ENCODE results near the gene SULT1B1. TPM values are rescaled to one million over a fixed set of nuclear protein-coding genes. Genes with fewer than 3 reads are reported as not detected.
"Not testable (repeated sequence)": the region's sequence is repeated elsewhere in the genome, so short reads cannot be mapped to it uniquely, and the experiment has no call there.

Gene SULT1B1
- total RNA-seq = 100 to 1,000 TPM; 294 to 331 TPM
- long read RNA-seq, full-length matches to known transcripts = 7 of 67 reads
- long read RNA-seq, partial matches to known transcripts = 1 of 67 reads
- long read RNA-seq, other reads (novel, unspliced or antisense) = 59 of 67 reads

DNA sequence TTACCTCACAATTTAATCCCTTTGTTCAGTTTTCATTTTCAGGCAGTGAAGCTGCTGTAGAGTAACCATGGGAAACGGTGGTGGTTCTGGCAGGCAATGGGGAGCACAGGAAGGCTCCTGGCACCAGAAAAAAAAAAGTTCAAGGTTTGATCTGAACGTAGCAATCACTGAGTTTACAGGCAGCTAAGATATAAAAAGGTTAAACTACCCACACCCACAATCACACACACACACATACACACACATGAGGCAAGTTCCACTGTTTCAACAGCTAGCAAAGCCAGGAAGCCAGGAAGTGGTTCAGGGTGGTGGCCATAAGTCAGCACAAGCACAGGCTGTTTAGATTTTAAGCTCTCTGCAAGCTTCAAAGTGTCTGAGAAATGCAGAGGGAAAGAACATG lies at the start of gene SULT1B1:
TSS of gene SULT1B1 (minus strand) at position 166 of the 400 bp plus-strand sequence. CDS start 5,403 bp downstream, outside the sequence.
- ATAC-seq (peak; percentile 87), DNase-seq (peak; percentile 61 to 79)
- intact Hi-C loops (cut with DNase I, micrococcal nuclease) = no loop called here

GRCh38 chr4:69800599-69800998 lies 40.2 kb upstream of the SULT1B1 start:
- no peak for DNase-seq
- intact Hi-C loops (cut with DNase I, micrococcal nuclease) = no loop called here
- no peak for ATAC-seq

- DNase-seq (no peak), ATAC-seq (no peak)
- intact Hi-C loops (cut with DNase I, micrococcal nuclease) = no loop called here
These were observed 38.9 kb upstream of the SULT1B1 start for GRCh38 chr4:69799337-69799736.

DNA sequence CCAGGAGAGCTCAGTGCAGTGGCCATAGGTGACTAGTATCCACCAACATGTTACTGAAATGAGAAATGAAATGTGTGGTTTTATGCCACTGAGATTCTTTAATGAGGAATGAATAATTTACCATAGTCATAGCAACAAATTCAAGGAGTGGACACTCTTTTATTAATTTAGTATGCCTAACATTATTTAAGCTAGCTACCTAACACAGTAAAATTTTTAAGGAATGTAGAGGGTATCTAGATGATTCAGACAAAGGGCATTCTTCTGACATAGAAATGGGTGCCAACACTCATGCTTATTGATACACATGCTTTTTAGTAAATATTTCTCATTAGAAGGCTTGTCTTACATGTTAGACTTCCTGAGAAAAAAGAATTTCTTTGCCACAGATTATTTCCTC lies 33.3 kb upstream of the SULT1B1 start:
- DNase-seq (no peak), ATAC-seq (no peak)
- intact Hi-C loops (cut with DNase I, micrococcal nuclease) = no loop called here

GRCh38 chr4:69787879-69788278 lies 27.5 kb upstream of the SULT1B1 start:
- intact Hi-C loops (cut with DNase I, micrococcal nuclease) = no loop called here
- no peak for DNase-seq
- ATAC-seq = no peak

GRCh38 chr4:69786547-69786946 lies 26.1 kb upstream of the SULT1B1 start:
- intact Hi-C loops (cut with DNase I, micrococcal nuclease) = no loop called here

DNA sequence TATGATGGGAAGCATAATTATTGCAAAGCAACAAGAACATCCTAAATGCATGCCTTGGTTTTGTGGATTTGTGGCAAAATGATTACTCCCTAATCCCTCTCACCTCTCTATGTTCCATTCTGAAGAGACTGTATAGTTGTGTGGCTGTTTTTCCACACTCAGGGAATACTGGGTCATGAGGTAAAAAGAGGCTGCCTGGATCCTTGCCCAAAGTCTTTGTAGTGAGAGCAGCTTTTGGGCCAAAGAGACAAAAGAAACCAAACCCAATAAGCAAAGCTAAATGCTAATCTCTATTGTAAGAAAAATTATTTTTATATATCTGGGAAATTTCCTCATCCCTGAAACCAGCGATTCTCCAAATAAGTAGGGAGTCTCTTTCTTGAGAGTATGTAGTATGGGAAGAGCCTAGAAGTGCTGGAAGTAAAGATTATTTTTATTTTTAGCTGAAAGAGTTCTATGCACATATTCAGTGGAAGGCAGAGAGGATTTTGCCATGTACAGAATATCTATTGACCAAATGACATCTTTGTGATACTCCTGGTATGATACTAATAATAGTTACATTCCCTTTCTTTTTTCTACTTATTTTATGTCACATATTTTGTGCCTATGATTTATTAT lies 24.9 kb upstream of the SULT1B1 start:
- ATAC-seq = no peak
- intact Hi-C loops (cut with DNase I, micrococcal nuclease) = no loop called here

More at GRCh38 chr4:69786547-69786946, 26.1 kb upstream of the SULT1B1 start:
- ATAC-seq = no peak
- DNase-seq = no peak

GRCh38 chr4:69782651-69783310 lies 22.4 kb upstream of the SULT1B1 start:
- no peak for ATAC-seq
- no peak for DNase-seq
- intact Hi-C loops (cut with DNase I, micrococcal nuclease) = no loop called here

More for the DNA sequence above, 24.9 kb upstream of the SULT1B1 start:
- DNase-seq = no peak

- ATAC-seq = no peak
- DNase-seq = no peak
- intact Hi-C loops (cut with DNase I, micrococcal nuclease) = no loop called here
These were observed 21.3 kb upstream of the SULT1B1 start for GRCh38 chr4:69781458-69782418.

DNA sequence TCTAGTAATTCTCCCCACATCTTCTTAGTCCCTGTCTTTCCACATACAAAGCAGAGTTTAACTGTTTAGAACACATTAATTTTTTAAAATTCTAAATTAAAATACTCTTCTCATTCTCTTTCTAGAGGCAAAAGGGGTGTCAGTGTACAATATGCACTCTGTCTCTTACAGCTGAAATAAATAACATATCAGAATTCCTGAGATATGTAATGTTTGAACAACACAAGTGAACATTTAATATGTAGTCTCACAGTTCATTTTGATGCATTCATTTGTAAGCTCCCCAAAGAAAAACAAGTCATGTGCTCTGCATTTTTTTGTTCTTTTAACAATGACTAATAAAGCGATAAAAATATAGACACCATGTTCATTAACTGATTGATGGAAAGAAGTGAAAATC lies 19.7 kb upstream of the SULT1B1 start:
- intact Hi-C loops (cut with DNase I, micrococcal nuclease) = no loop called here
- no peak for DNase-seq

DNA sequence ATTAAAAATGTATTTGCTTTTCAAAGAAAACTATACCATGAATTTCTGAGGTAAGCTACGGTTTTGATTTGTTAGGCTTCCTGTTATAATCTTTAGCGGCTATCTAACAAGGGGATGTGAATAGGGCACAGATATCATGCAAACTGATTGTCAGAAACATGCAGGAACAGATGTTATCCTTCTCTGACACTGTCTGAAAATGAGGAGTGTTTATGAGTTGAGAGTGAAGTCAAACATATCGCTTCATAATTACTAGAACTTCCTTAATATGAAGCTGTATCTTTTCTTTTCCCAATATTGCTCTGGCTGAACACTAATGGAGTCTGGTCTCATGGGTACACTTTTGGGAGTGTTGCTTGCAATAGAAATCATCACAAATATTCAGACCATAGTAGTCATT lies 16.3 kb upstream of the SULT1B1 start:
- intact Hi-C loops (cut with DNase I, micrococcal nuclease) = no loop called here
- DNase-seq (no peak), ATAC-seq (peak; percentile 11)

More for the DNA sequence above, 19.7 kb upstream of the SULT1B1 start:
- ATAC-seq = no peak

DNA sequence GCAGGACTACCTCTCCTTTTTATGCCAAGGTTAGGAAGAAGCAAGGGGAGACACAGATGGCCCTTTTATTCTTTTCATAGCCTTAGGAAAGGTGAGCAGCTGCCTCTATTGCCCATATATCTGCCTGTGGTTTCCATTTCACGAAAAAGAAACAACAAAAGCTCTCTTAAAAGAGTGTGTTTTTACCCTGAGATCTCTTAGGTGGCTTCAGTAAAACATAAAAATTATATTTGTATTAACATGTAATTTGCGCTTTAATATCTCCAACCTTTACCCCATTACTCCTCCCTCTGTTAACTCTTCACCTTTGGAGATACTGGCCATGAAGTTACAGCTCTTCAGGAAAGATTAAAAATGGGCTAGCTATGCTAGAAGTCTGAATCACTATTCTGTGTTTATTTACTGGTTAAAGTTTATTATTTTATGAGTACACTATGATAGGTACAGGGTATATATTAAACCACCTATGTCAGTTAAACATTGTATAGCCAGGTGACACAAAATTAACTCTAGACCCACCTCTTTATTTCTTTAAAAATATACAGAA lies 15.0 kb upstream of the SULT1B1 start:
- intact Hi-C loops (cut with DNase I, micrococcal nuclease) = no loop called here
- DNase-seq = no peak
- ATAC-seq = peak; percentile 91

GRCh38 chr4:69773484-69773883 lies 13.1 kb upstream of the SULT1B1 start:
- ATAC-seq (peak; percentile 68), DNase-seq (peak in 1 of 2 donors; percentile 38)
- intact Hi-C loops (cut with DNase I, micrococcal nuclease) = no loop called here

GRCh38 chr4:69768554-69768953 lies 8.1 kb upstream of the SULT1B1 start:
- intact Hi-C loops (cut with DNase I, micrococcal nuclease); ATAC-seq: not testable (repeated sequence)

DNA sequence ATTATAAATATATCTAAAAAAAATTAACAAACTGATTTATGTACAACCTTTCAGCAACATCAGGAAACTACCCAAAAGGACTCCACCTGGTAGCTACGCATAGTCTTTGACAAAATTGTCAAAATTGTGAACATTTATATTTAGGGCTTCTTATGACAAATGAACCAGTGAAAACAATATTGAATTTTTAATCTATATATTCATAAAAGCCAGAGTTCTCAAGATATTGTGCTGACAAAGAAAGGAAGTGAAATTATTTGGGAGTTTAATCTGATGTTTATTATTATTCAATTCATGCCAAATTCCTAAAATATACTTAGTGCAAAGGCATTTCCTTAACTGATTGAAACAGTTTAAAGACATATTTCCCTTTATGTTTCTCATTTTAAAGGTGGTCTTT lies 5.3 kb upstream of the SULT1B1 start:
- intact Hi-C loops (cut with DNase I, micrococcal nuclease) = no loop called here
- DNase-seq (no peak), ATAC-seq (no peak)

More at GRCh38 chr4:69768554-69768953, 8.1 kb upstream of the SULT1B1 start:
- DNase-seq = not testable (repeated sequence)

DNA sequence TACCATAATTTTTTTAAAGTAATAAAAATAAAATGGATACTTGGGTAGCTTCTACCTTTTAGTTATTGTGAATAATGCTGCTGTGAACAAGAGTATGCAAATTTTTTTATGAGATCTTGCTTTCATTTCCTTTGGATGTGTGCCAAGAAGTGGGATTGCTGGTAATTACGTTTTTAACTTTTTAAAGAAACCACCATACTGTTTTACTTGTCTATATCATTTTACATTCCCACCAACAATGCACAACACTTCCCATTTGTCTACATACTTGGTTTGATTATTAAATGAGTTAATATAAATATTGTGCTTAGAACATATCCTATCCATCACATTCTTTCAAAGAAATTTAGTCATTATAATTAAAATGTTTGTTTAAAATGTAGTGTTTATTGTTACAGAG lies 3.9 kb upstream of the SULT1B1 start:
- DNase-seq (no peak), ATAC-seq (no peak)
- intact Hi-C loops (cut with DNase I, micrococcal nuclease) = no loop called here

GRCh38 chr4:69763233-69763632 lies 2.8 kb upstream of the SULT1B1 start:
- DNase-seq (no peak), ATAC-seq (no peak)
- intact Hi-C loops (cut with DNase I, micrococcal nuclease) = no loop called here

DNA sequence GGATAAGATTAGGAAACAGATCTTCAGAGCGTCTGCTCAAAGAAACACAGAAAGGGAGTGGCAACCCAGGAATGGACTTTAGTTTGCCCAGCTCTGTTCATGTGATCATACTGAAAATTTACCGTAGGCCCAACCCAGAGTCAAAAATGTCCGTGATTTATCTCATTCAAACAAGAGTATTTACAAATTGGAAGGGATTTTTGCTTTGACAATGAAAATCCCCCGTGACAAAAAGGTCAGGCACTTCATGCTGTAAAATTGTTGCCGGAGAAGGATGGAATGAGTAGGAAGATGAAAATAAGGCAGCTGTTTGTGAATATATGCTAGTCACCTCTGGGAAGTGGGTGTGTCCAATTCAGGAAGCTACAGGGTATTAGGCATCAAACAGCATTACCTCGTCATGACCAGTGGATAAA lies 1.2 kb downstream of the SULT1B1 start:
- no peak for DNase-seq
- ATAC-seq = peak; percentile 74
- intact Hi-C loops (cut with DNase I, micrococcal nuclease) = no loop called here

- DNase-seq (no peak), ATAC-seq (no peak)
- intact Hi-C loops (cut with DNase I, micrococcal nuclease) = no loop called here
These were observed 3.0 kb downstream of the SULT1B1 start for GRCh38 chr4:69757464-69757863.
